Loucy (cell line): Measurements from ENCODE around the gene CBLC.

Source experiments
- CTCF ChIP-seq: fragments of 200-600 bp; sonication (generic); conservative IDR thresholded peaks from 2 replicates; pipeline ENCODE4 v1.5.1; 2014; ENCODE audit warnings: mild to moderate bottlenecking, antibody characterized with exemption, low read length
- EZH2phosphoT487 ChIP-seq: fragments of 200-600 bp; IDR thresholded peaks from 2 replicates; pipeline ENCODE4 v1.6.1; 2018; ENCODE audit warnings: antibody characterized with exemption, mild to moderate bottlenecking, moderate library complexity, borderline replicate concordance

- TF ChIP-seq CTCF: no peak
- TF ChIP-seq EZH2phosphoT487: no peak
Observed at GRCh38 chr19:44756089-44756562, 21.6 kb upstream of the CBLC start.
